Right ventricle myocardium superior (tissue), 1 donor: Measurements from ENCODE around the gene ERN1. TPM values are rescaled to one million over a fixed set of nuclear protein-coding genes. Genes with fewer than 3 reads are reported as not detected.
A peak's percentile ranks its signal among the peaks of the same experiment; 100 is the strongest.

Experiments used
- ATAC-seq: fragments of 200-7000 bp; cut with Tn5 transposase; one replicate; pipeline ENCODE4 v1.9.1; 2020; ENCODE audit warnings: mild to moderate bottlenecking; ENCODE audit not compliant: poor library complexity
- DNase-seq: peaks from one replicate; pipeline ENCODE4 v3.0.0-alpha.2; 2020
- intact Hi-C: fragments of 100-400 bp; cut with DNase I; formaldehyde crosslinking; loops from one replicate; pipeline ENCODE4 v1.11.2; 2022
- total RNA-seq: library from RNA; stranded (reverse); fragmentation: NEBNext Ultra II Directional; extraction: Animal tissue kit (Norgen Biotek cat#: 25700); gene quantifications from one replicate; pipeline ENCODE4 v1.2.1, GENCODE V29; 2021
- donor health status: DM: no; HTN: yes; CAD: no; lungs with severe emphysema.

The ERN1 gene
- total RNA-seq, 1 donor from 2014 or later, result 6.7 TPM

- ATAC-seq (no peak), DNase-seq (no peak)
- intact Hi-C loops, result no loop called here
Measured at GRCh38 chr17:64160378-64160777, 30.4 kb upstream of the ERN1 start.

GRCh38 chr17:64158831-64159590, 29.1 kb upstream of the ERN1 start:
- ATAC-seq (no peak), DNase-seq (no peak)
- intact Hi-C loops, result no loop called here

- intact Hi-C loops, result no loop called here
- ATAC-seq, result no peak
- no peak for DNase-seq
Measured at GRCh38 chr17:64158406-64158805, 28.5 kb upstream of the ERN1 start.

- no peak for DNase-seq
Measured at GRCh38 chr17:64157669-64158180, 27.8 kb upstream of the ERN1 start.

GRCh38 chr17:64156670-64157069, 26.7 kb upstream of the ERN1 start:
- DNase-seq, result no peak
- ATAC-seq, result peak; percentile 30
- intact Hi-C loops, result no loop called here

More at GRCh38 chr17:64157669-64158180, 27.8 kb upstream of the ERN1 start:
- no peak for ATAC-seq
- intact Hi-C loops, result no loop called here

GRCh38 chr17:64155751-64156544, 26.0 kb upstream of the ERN1 start:
- intact Hi-C loops, result no loop called here
- ATAC-seq, result peak; percentile 90
- peak; percentile 80 for DNase-seq

GRCh38 chr17:64155129-64155528, 25.2 kb upstream of the ERN1 start:
- ATAC-seq (no peak), DNase-seq (no peak)
- intact Hi-C loops, result no loop called here

- DNase-seq, result no peak
Measured at GRCh38 chr17:64154717-64155116, 24.8 kb upstream of the ERN1 start.

GRCh38 chr17:64154313-64154695, 24.4 kb upstream of the ERN1 start:
- ATAC-seq, result no peak
- intact Hi-C loops, result no loop called here
- DNase-seq, result no peak

More at GRCh38 chr17:64154717-64155116, 24.8 kb upstream of the ERN1 start:
- intact Hi-C loops, result no loop called here
- ATAC-seq, result no peak

- DNase-seq (no peak), ATAC-seq (no peak)
- intact Hi-C loops, result no loop called here
Measured at GRCh38 chr17:64153565-64154312, 23.8 kb upstream of the ERN1 start.

GRCh38 chr17:64152428-64153125, 22.6 kb upstream of the ERN1 start:
- DNase-seq (no peak), ATAC-seq (peak; percentile 23)
- intact Hi-C loops, result no loop called here

- intact Hi-C loops, result no loop called here
- no peak for ATAC-seq
- no peak for DNase-seq
Measured at GRCh38 chr17:64151016-64151368, 21.0 kb upstream of the ERN1 start.

- DNase-seq, result no peak
- no peak for ATAC-seq
- intact Hi-C loops, result no loop called here
Measured at GRCh38 chr17:64150237-64151015, 20.5 kb upstream of the ERN1 start.

- intact Hi-C loops, result loop anchor here (5.0 kb wide), 2 partner anchors 113 to 133 kb away; partner anchors contain the start of gene TEX2
- ATAC-seq (no peak), DNase-seq (no peak)
Measured at GRCh38 chr17:64149196-64149595, 19.3 kb upstream of the ERN1 start.

- ATAC-seq (peak; percentile 30), DNase-seq (no peak)
- intact Hi-C loops, result loop anchor here (5.0 kb wide), 2 partner anchors 114 to 134 kb away; partner anchors contain the start of gene TEX2
Measured at GRCh38 chr17:64148699-64149098, 18.8 kb upstream of the ERN1 start.

- DNase-seq (no peak), ATAC-seq (no peak)
- intact Hi-C loops, result loop anchor here (5.0 kb wide), 2 partner anchors 114 to 134 kb away; partner anchors contain the start of gene TEX2
Measured at GRCh38 chr17:64148017-64148631, 18.2 kb upstream of the ERN1 start.
